Vagina (tissue), 2 donors: Measurements from ENCODE around the gene SENP1.

Experiments used
- POLR2A ChIP-seq, 2 donors: fragments of 450-650 bp; IDR thresholded peaks; one replicate each; pipeline ENCODE4 v1.6.1; 2017; ENCODE audit warnings: antibody characterized with exemption in 2 of 2, mild to moderate bottlenecking in 2 of 2, moderate library complexity in 2 of 2
- POLR2AphosphoS5 ChIP-seq, 2 donors: sonication (generic); formaldehyde crosslinking; IDR thresholded peaks; one replicate each; pipeline ENCODE4 v1.9.0; 2017; ENCODE audit warnings: antibody characterized with exemption in 2 of 2, mild to moderate bottlenecking in 2 of 2, low read depth in 1 of 2; ENCODE audit not compliant: insufficient read depth in 1 of 2

DNA sequence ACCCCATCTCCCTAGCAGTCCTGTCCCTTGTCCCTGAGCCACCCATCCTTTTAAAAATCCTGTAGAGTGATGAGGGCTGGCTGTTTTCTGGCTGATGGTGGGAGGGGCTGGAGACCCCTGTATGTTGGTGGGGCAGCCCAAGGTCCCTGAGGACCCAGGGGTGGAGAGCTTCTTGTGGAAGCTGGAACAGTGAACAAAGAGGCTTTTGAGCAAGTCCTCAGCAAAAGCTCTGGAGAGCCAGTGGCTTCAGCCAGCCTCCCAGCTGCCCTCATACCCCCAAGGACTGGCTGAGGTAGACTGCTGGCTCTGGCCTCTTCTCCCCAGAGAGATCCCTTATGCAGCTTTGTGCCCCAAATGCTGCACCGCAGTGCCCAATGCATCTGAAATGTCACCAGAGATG lies 72.4 kb downstream of the SENP1 start:
- no peak for TF ChIP-seq POLR2AphosphoS5 (IDR thresholded peaks at IDR 0.05; ENCODE audit: insufficient read depth in 1 of 2, low read depth in 1 of 2)
- TF ChIP-seq POLR2A (IDR thresholded peaks at IDR 0.05): no peak
